IMR-90 (cell line): ENCODE results near the gene CDK17.

ENCODE experiments used
- BHLHE40 ChIP-seq: fragments of 150-350 bp; IDR thresholded peaks from 2 replicates; pipeline ENCODE4 v1.6.1; 2016; ENCODE audit warnings: mild to moderate bottlenecking, low read depth, low read length
- CEBPB ChIP-seq: IDR thresholded peaks from 2 replicates; pipeline ENCODE4 v1.6.1; 2012; ENCODE audit warnings: low read depth, low read length, improper control_type of control experiment
- CHD1 ChIP-seq: IDR thresholded peaks from 2 replicates; pipeline ENCODE4 v1.6.1; 2012; ENCODE audit warnings: low read depth, low read length, improper control_type of control experiment
- CTCF ChIP-seq: conservative IDR thresholded peaks from 2 replicates; pipeline ENCODE4 v1.5.1; 2012; ENCODE audit warnings: mild to moderate bottlenecking, low read depth, low read length, improper control_type of control experiment
- MAFK ChIP-seq: IDR thresholded peaks from 2 replicates; pipeline ENCODE4 v1.6.1; 2012; ENCODE audit warnings: low read depth, low read length, improper control_type of control experiment
- MXI1 ChIP-seq: IDR thresholded peaks from 2 replicates; pipeline ENCODE4 v1.6.1; 2012; ENCODE audit warnings: low read depth, mild to moderate bottlenecking, low read length, moderate library complexity, borderline replicate concordance
- POLR2A ChIP-seq: IDR thresholded peaks from 2 replicates; pipeline ENCODE4 v1.6.1; 2012; ENCODE audit warnings: mild to moderate bottlenecking, low read depth, low read length
- RAD21 ChIP-seq: IDR thresholded peaks from 2 replicates; pipeline ENCODE4 v1.6.1; 2012; ENCODE audit warnings: low read length, improper control_type of control experiment
- RCOR1 ChIP-seq: IDR thresholded peaks from 2 replicates; pipeline ENCODE4 v1.6.1; 2012; ENCODE audit warnings: mild to moderate bottlenecking, low read length, improper control_type of control experiment; ENCODE audit not compliant: insufficient replicate concordance
- RFX5 ChIP-seq: IDR thresholded peaks from 2 replicates; pipeline ENCODE4 v1.8.0; 2012; ENCODE audit warnings: low read depth, mild to moderate bottlenecking, low read length, moderate library complexity
- SMC3 ChIP-seq: fragments of 150-350 bp; IDR thresholded peaks from 2 replicates; pipeline ENCODE4 v1.6.1; 2016; ENCODE audit warnings: low read depth, mild to moderate bottlenecking, antibody characterized with exemption, low read length, moderate library complexity
- USF2 ChIP-seq: fragments of 150-350 bp; IDR thresholded peaks from 2 replicates; pipeline ENCODE4 v1.6.1; 2017; ENCODE audit warnings: mild to moderate bottlenecking, antibody characterized with exemption, low read length, low read depth

DNA sequence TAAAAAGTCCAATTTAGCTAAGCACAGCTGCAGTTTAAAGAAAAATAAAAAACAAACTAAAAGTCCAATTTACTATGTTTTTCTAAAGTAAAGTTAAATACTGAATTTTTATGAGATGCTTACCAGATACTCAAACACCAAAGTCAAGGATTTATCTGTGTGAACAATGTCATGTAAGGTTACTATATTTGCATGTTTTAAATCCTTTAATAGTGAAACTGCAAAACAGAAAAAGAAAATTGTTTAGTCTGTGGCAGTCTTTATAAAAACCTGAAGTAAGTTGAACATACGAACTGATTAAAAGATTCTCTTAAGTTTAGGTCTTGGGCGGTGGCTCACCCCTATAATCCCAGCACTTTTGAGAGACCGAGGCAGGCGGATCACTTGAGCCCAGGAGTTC lies 102.7 kb downstream of the CDK17 start:
- TF ChIP-seq MAFK, result no peak
- TF ChIP-seq CTCF, result no peak
- no peak for TF ChIP-seq POLR2A
- TF ChIP-seq RAD21, result no peak
- TF ChIP-seq RCOR1, result no peak
- no peak for TF ChIP-seq CHD1
- TF ChIP-seq CEBPB, result no peak
- TF ChIP-seq RFX5, result no peak
- TF ChIP-seq SMC3, result no peak
- TF ChIP-seq BHLHE40, result no peak
- no peak for TF ChIP-seq MXI1
- no peak for TF ChIP-seq USF2
